Hematopoietic multipotent progenitor cell treated with erythropoietin and hydrocortisone succinate and interleukin-3 and kit ligand, for 4 days (in vitro differentiated cells): ENCODE results near the gene UNC119.

Experiments
- DNase-seq: peaks from one replicate; pipeline ENCODE4 v3.0.0-alpha.2; 2015

The UNC119 gene

GRCh38 chr17:28519236-28519635 lies 33.2 kb downstream of the UNC119 start:
- DNase-seq = peak; percentile 87

GRCh38 chr17:28518578-28518977 lies 33.8 kb downstream of the UNC119 start:
- no peak for DNase-seq

GRCh38 chr17:28518132-28518531 lies 34.3 kb downstream of the UNC119 start:
- peak; percentile 71 for DNase-seq

GRCh38 chr17:28515518-28515917 lies 36.9 kb downstream of the UNC119 start:
- no peak for DNase-seq

GRCh38 chr17:28514561-28515002 lies 37.8 kb downstream of the UNC119 start:
- DNase-seq = no peak

- no peak for DNase-seq
These were observed 38.9 kb downstream of the UNC119 start for GRCh38 chr17:28513476-28513875.

GRCh38 chr17:28511858-28512461 lies 40.5 kb downstream of the UNC119 start:
- peak; percentile 27 for DNase-seq

GRCh38 chr17:28509789-28510188 lies 42.6 kb downstream of the UNC119 start:
- peak; percentile 40 for DNase-seq

- DNase-seq = no peak
These were observed 44.2 kb downstream of the UNC119 start for GRCh38 chr17:28508211-28508724.

GRCh38 chr17:28507567-28508203 lies 44.7 kb downstream of the UNC119 start:
- no peak for DNase-seq

- DNase-seq = no peak
These were observed 45.5 kb downstream of the UNC119 start for GRCh38 chr17:28506763-28507487.

- DNase-seq = no peak
These were observed 46.3 kb downstream of the UNC119 start, which contains the start of gene FOXN1 for GRCh38 chr17:28505986-28506665. TSS of gene FOXN1 (plus strand) at chr17:28506348. CDS start at chr17:28523970, 17,622 bp downstream.

- DNase-seq = no peak
These were observed 49.0 kb downstream of the UNC119 start for GRCh38 chr17:28503420-28503819.

GRCh38 chr17:28501421-28502284 lies 50.8 kb downstream of the UNC119 start:
- DNase-seq = no peak

GRCh38 chr17:28500712-28501379 lies 51.6 kb downstream of the UNC119 start:
- peak; percentile 23 for DNase-seq

- no peak for DNase-seq
These were observed 52.6 kb downstream of the UNC119 start for GRCh38 chr17:28499684-28500357.

GRCh38 chr17:28499364-28499664 lies 53.1 kb downstream of the UNC119 start:
- no peak for DNase-seq

- DNase-seq = no peak
These were observed 53.6 kb downstream of the UNC119 start for GRCh38 chr17:28498652-28499363.

- no peak for DNase-seq
These were observed 54.5 kb downstream of the UNC119 start for GRCh38 chr17:28497931-28498330.
